HEK293 (cell line): Measurements from ENCODE around the gene MUSTN1.

ENCODE experiments used
- CTCF ChIA-PET: fragments of 350-600 bp; formaldehyde crosslinking; extraction: SDS; loops from one replicate; lab custom pipeline; 2021; ENCODE audit warnings: antibody characterized with exemption; lab: Yijun Ruan, JAX
- POLR2A ChIA-PET: fragments of 300-600 bp; formaldehyde crosslinking; extraction: SDS; loops from one replicate; lab custom pipeline; 2020; ENCODE audit warnings: antibody characterized with exemption, inconsistent platforms; lab: Yijun Ruan, JAX
- H3K27ac ChIP-seq: fragments of 200-500 bp; sonication (Bioruptor generic); 2 replicates; pipeline ENCODE4 v1.5.1; 2014; ENCODE audit warnings: low read depth, low read length, control low read depth, inconsistent platforms; ENCODE audit errors: extremely low read depth
- H3K36me3 ChIP-seq, 2 experiments: fragments of 200-500 bp in 1 of 2; sonication (Bioruptor generic) in 1 of 2; 1 replicate in 1 of 2; 2 replicates in 1 of 2; pipeline ENCODE4 v1.5.1; 2014 to 2017; ENCODE audit warnings: inconsistent platforms in 2 of 2, low read length in 2 of 2; ENCODE audit not compliant: control insufficient read depth in 2 of 2, insufficient read depth in 1 of 2
- H3K4me1 ChIP-seq: fragments of 200-500 bp; sonication (Bioruptor generic); 2 replicates; pipeline ENCODE4 v1.5.1; 2014; ENCODE audit warnings: mild to moderate bottlenecking, low read length, inconsistent platforms; ENCODE audit not compliant: control insufficient read depth, insufficient read depth
- H3K4me3 ChIP-seq: 2 replicates; pipeline ENCODE4 v1.5.1; 2011; ENCODE audit warnings: low read depth, mild to moderate bottlenecking, control low read depth, low read length, moderate library complexity
- H3K9me3 ChIP-seq: fragments of 200-500 bp; sonication (Bioruptor generic); 2 replicates; pipeline ENCODE4 v1.5.1; 2014; ENCODE audit warnings: low read depth, low read length, inconsistent platforms; ENCODE audit not compliant: control insufficient read depth, insufficient read depth
- GLI4 ChIP-seq: fragments of 450-650 bp; formaldehyde crosslinking; IDR thresholded peaks from 2 replicates; pipeline ENCODE4 v1.5.1; 2016; ENCODE audit warnings: missing biosample characterization, missing genetic modification characterization
- IKZF3 ChIP-seq: fragments of 450-650 bp; IDR thresholded peaks from 2 replicates; pipeline ENCODE4 v1.5.0; 2018; ENCODE audit warnings: missing biosample characterization, mild to moderate bottlenecking, missing genetic modification characterization, moderate library complexity
- PRDM10 ChIP-seq: fragments of 450-650 bp; formaldehyde crosslinking; IDR thresholded peaks from 2 replicates; pipeline ENCODE4 v1.5.1; 2016; ENCODE audit warnings: missing biosample characterization, missing genetic modification characterization
- ZNF138 ChIP-seq: fragments of 450-650 bp; formaldehyde crosslinking; IDR thresholded peaks from 2 replicates; pipeline ENCODE4 v1.5.1; 2016; ENCODE audit warnings: missing biosample characterization, missing genetic modification characterization, borderline replicate concordance
- ZNF140 ChIP-seq: fragments of 450-650 bp; formaldehyde crosslinking; IDR thresholded peaks from 2 replicates; pipeline ENCODE4 v1.5.1; 2016; ENCODE audit warnings: missing biosample characterization, missing genetic modification characterization
- ZNF2 ChIP-seq: fragments of 450-650 bp; formaldehyde crosslinking; IDR thresholded peaks from 2 replicates; pipeline ENCODE4 v1.5.1; 2016; ENCODE audit warnings: missing biosample characterization, missing genetic modification characterization
- ZNF221 ChIP-seq: fragments of 450-650 bp; formaldehyde crosslinking; IDR thresholded peaks from 2 replicates; pipeline ENCODE4 v1.5.1; 2017; ENCODE audit warnings: missing biosample characterization, missing genetic modification characterization, borderline replicate concordance
- ZNF248 ChIP-seq: fragments of 450-650 bp; formaldehyde crosslinking; IDR thresholded peaks from 2 replicates; pipeline ENCODE4 v1.5.1; 2017; ENCODE audit warnings: missing biosample characterization, missing genetic modification characterization
- ZNF423 ChIP-seq: fragments of 450-650 bp; formaldehyde crosslinking; IDR thresholded peaks from 2 replicates; pipeline ENCODE4 v1.5.1; 2016; ENCODE audit warnings: missing biosample characterization, missing genetic modification characterization
- ZNF529 ChIP-seq: fragments of 450-650 bp; formaldehyde crosslinking; IDR thresholded peaks from 2 replicates; pipeline ENCODE4 v1.5.1; 2017; ENCODE audit warnings: missing genetic modification characterization, missing biosample characterization; ENCODE audit not compliant: insufficient replicate concordance
- ZNF549 ChIP-seq: fragments of 450-650 bp; IDR thresholded peaks from 2 replicates; pipeline ENCODE4 v1.5.1; 2018; ENCODE audit warnings: missing biosample characterization, missing genetic modification characterization, mild to moderate bottlenecking, inconsistent platforms, moderate library complexity
- ZNF558 ChIP-seq: fragments of 450-650 bp; formaldehyde crosslinking; IDR thresholded peaks from 2 replicates; pipeline ENCODE4 v1.5.1; 2016; ENCODE audit warnings: missing biosample characterization, missing genetic modification characterization
- ZNF621 ChIP-seq: fragments of 450-650 bp; formaldehyde crosslinking; IDR thresholded peaks from 2 replicates; pipeline ENCODE4 v1.5.1; 2017; ENCODE audit warnings: missing biosample characterization, missing genetic modification characterization
- ZNF660 ChIP-seq: fragments of 450-650 bp; IDR thresholded peaks from 2 replicates; pipeline ENCODE4 v1.5.1; 2018; ENCODE audit warnings: missing biosample characterization, mild to moderate bottlenecking, missing genetic modification characterization
- ZNF776 ChIP-seq: fragments of 450-650 bp; formaldehyde crosslinking; IDR thresholded peaks from 2 replicates; pipeline ENCODE4 v1.5.0; 2017; ENCODE audit warnings: missing biosample characterization, missing genetic modification characterization, borderline replicate concordance
- TF ChIP-seq, protein P1 (sequence below): fragments of 450-650 bp; formaldehyde crosslinking; IDR thresholded peaks from 2 replicates; pipeline ENCODE4 v1.5.1; 2016; ENCODE audit warnings: missing biosample characterization, missing genetic modification characterization
- TF ChIP-seq, protein P2 (sequence below): fragments of 450-650 bp; formaldehyde crosslinking; IDR thresholded peaks from 2 replicates; pipeline ENCODE4 v1.5.1; 2016; ENCODE audit warnings: missing biosample characterization, missing genetic modification characterization
- TF ChIP-seq, protein P3 (sequence below): fragments of 450-650 bp; formaldehyde crosslinking; IDR thresholded peaks from 2 replicates; pipeline ENCODE4 v1.5.1; 2016; ENCODE audit warnings: missing biosample characterization, missing genetic modification characterization
- TF ChIP-seq, protein P4 (sequence below): fragments of 450-650 bp; formaldehyde crosslinking; IDR thresholded peaks from 2 replicates; pipeline ENCODE4 v1.5.1; 2016; ENCODE audit warnings: missing biosample characterization, missing genetic modification characterization

MUSTN1 gene

GRCh38 chr3:52783211-52783555 is 51.6 kb downstream of the MUSTN1 start:
- H3K27ac ChIP-seq = no peak overlapping the region
- CTCF ChIA-PET = interaction anchor here (0.6 to 0.7 kb wide), 2 partner anchors 10 to 15 kb away, joined by 3 read pairs; no protein-coding TSS in a partner anchor
- no peaks in the 10 kb centered on the region for H3K4me1 ChIP-seq
- H3K36me3 ChIP-seq = no peaks in the 10 kb centered on the region
- no peaks in the 10 kb centered on the region for H3K9me3 ChIP-seq
- H3K4me3 ChIP-seq = no peak overlapping the region
- TF ChIP-seq IKZF3 (tag by site-specific recombination) (no peak), ZNF138 (tag by site-specific recombination) (no peak), ZNF221 (tag by site-specific recombination) (no peak), ZNF140 (tag by site-specific recombination) (no peak), ZNF776 (tag by site-specific recombination) (no peak), GLI4 (tag by site-specific recombination) (no peak), ZNF529 (tag by site-specific recombination) (no peak), ZNF549 (tag by site-specific recombination) (no peak), ZNF248 (tag by site-specific recombination) (no peak), ZNF558 (no peak), PRDM10 (tag by site-specific recombination) (no peak), ZNF621 (tag by site-specific recombination) (no peak), ZNF423 (tag by site-specific recombination) (no peak), ZNF660 (tag by site-specific recombination) (no peak), ZNF2 (no peak)
- TF ChIP-seq, protein P1, sequence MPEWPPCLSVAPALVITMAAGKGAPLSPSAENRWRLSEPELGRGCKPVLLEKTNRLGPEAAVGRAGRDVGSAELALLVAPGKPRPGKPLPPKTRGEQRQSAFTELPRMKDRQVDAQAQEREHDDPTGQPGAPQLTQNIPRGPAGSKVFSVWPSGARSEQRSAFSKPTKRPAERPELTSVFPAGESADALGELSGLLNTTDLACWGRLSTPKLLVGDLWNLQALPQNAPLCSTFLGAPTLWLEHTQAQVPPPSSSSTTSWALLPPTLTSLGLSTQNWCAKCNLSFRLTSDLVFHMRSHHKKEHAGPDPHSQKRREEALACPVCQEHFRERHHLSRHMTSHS = no peak
- TF ChIP-seq, protein P2, sequence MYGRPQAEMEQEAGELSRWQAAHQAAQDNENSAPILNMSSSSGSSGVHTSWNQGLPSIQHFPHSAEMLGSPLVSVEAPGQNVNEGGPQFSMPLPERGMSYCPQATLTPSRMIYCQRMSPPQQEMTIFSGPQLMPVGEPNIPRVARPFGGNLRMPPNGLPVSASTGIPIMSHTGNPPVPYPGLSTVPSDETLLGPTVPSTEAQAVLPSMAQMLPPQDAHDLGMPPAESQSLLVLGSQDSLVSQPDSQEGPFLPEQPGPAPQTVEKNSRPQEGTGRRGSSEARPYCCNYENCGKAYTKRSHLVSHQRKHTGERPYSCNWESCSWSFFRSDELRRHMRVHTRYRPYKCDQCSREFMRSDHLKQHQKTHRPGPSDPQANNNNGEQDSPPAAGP (tag by site-specific recombination) = no peak
- TF ChIP-seq, protein P3, sequence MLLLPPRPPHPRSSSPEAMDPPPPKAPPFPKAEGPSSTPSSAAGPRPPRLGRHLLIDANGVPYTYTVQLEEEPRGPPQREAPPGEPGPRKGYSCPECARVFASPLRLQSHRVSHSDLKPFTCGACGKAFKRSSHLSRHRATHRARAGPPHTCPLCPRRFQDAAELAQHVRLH = no peak
- TF ChIP-seq, protein P4, sequence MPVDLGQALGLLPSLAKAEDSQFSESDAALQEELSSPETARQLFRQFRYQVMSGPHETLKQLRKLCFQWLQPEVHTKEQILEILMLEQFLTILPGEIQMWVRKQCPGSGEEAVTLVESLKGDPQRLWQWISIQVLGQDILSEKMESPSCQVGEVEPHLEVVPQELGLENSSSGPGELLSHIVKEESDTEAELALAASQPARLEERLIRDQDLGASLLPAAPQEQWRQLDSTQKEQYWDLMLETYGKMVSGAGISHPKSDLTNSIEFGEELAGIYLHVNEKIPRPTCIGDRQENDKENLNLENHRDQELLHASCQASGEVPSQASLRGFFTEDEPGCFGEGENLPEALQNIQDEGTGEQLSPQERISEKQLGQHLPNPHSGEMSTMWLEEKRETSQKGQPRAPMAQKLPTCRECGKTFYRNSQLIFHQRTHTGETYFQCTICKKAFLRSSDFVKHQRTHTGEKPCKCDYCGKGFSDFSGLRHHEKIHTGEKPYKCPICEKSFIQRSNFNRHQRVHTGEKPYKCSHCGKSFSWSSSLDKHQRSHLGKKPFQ (tag by site-specific recombination) = no peak
- POLR2A ChIA-PET = no interaction called here
